Ishikawa (cell line): ENCODE data around the gene MAP3K4.

Experiments
- CEBPB ChIP-seq: IDR thresholded peaks from 2 replicates; pipeline ENCODE4 v1.6.1; 2012
- CREB1 ChIP-seq: IDR thresholded peaks from 2 replicates; pipeline ENCODE4 v1.6.1; 2012; ENCODE audit warnings: low read depth
- EGR1 ChIP-seq: IDR thresholded peaks from 2 replicates; pipeline ENCODE4 v1.6.1; 2012
- NFIC ChIP-seq: IDR thresholded peaks from 2 replicates; pipeline ENCODE4 v1.6.1; 2012
- RAD21 ChIP-seq: IDR thresholded peaks from 2 replicates; pipeline ENCODE4 v1.6.1; 2012; ENCODE audit warnings: low read depth
- REST ChIP-seq: IDR thresholded peaks from 2 replicates; pipeline ENCODE4 v1.6.1; 2012; ENCODE audit warnings: low read depth, mild to moderate bottlenecking

DNA sequence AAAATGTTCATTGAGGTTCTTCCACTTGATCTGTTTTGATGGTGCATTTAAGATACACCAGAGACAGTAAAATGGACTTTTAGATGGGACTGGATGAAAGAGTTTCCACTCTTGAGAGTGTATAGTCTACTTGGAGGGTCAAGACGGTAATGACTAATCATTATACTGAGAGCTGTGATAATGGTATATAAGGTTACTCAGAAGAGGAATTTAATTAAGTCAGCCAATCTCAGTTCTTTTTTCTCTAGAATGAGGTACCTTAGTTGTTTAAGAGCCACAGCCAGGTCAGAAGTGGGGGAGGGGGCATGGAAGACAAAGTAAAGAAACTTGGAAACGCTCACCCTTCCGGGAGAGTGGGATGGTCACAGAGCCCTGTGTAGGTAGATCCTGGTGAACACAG lies 123.9 kb downstream of the MAP3K4 start:
- TF ChIP-seq RAD21, result no peak
- TF ChIP-seq CREB1, result no peak
- TF ChIP-seq NFIC, result no peak
- no peak for TF ChIP-seq CEBPB
- TF ChIP-seq EGR1, result no peak
- TF ChIP-seq REST, result no peak
